Measurements from ENCODE around the gene COL23A1. TPM values are rescaled to one million over a fixed set of nuclear protein-coding genes. Genes with fewer than 3 reads are reported as not detected.

COL23A1 gene
- total RNA-seq, 4 donors from 2014 or later: 0.93 to 4.6 (median 2.4) TPM

GRCh38 chr5:178189433-178189832 lies 400.8 kb downstream of the COL23A1 start:
- H3K36me3 ChIP-seq: no peaks in the 10 kb centered on the region
- peaks cover 30% of the 10 kb centered on the region for H3K27me3 ChIP-seq
- H3K27ac ChIP-seq: no peak overlapping the region
- no peak for ATAC-seq
- no peaks in the 10 kb centered on the region for H3K9me3 ChIP-seq
- WGBS, 2 donors (ENCODE audit: low coverage in 1 of 2): 33 to 50% methylated on average over 2 of the region's 2 CpGs
- no peaks in the 10 kb centered on the region for H3K4me1 ChIP-seq
- TF ChIP-seq POLR2A (IDR thresholded peaks at IDR 0.05) (no peak), POLR2AphosphoS5 (IDR thresholded peaks at IDR 0.05) (no peak), CTCF (IDR thresholded peaks at IDR 0.05) (no peak), EP300 (IDR thresholded peaks at IDR 0.05) (no peak)
- no peak overlapping the region for H3K4me3 ChIP-seq

Small RNA genes within 50 kb of the gene (small RNA-seq; reads per million reads assigned to genes)
- gene RN7SKP70 (0 reads per million in 4 donors), gene RN7SL646P (0 reads per million in 4 donors)

Other genes starting within 250 kb of the COL23A1 start
- 10 to 100 TPM; 16.0 to 59.0 (median 27.2) TPM for gene CLK4, start 36.7 kb upstream of the COL23A1 start, total RNA-seq
- gene ZNF354A, start 140.3 kb upstream of the COL23A1 start, total RNA-seq: 10 to 100 TPM; 14.3 to 36.9 (median 18.5) TPM

All from gastroesophageal sphincter (tissue), 4 donors.